T1000 (cell line): ENCODE measurements around the gene RHBDL2.
"Not testable (repeated sequence)": the region's sequence is repeated elsewhere in the genome, so short reads cannot be mapped to it uniquely, and the experiment has no call there.

ENCODE experiments used
- DNase-seq: peaks from one replicate; lab custom pipeline; 2025; ENCODE audit warnings: mixed read lengths; lab: John Stamatoyannopoulos, UW

Gene RHBDL2, protein sequence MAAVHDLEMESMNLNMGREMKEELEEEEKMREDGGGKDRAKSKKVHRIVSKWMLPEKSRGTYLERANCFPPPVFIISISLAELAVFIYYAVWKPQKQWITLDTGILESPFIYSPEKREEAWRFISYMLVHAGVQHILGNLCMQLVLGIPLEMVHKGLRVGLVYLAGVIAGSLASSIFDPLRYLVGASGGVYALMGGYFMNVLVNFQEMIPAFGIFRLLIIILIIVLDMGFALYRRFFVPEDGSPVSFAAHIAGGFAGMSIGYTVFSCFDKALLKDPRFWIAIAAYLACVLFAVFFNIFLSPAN

DNA sequence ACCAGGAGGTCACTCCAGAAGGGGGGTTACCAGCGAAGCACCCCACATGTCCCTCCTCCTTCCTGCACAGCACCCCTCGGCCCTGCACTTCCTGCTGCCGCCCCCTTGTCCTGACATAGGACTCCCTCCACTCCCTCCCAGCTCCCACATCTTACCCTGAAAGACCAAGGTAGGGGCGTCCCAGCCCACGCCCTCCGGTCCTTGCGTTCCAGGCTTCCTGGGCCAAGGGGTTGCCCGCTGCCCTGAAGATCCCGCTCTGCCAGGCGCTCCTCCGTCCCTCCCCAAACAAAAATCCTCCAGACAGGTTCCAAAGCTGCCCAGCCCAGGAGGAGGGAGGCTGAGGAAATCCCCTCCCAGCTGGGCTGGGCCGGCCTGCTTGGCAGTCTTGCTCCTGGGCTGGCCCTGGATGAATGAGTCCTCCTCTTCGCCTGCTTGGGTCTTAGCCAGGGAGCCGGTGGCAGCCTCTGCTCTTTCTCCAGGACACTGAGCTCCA is at the start of gene RHBDL2:
Gene RHBDL2, minus strand, starts transcription at position 304 of the 493 bp plus-strand sequence. CDS start 22,618 bp downstream, outside the sequence.
- no peak for DNase-seq

DNA sequence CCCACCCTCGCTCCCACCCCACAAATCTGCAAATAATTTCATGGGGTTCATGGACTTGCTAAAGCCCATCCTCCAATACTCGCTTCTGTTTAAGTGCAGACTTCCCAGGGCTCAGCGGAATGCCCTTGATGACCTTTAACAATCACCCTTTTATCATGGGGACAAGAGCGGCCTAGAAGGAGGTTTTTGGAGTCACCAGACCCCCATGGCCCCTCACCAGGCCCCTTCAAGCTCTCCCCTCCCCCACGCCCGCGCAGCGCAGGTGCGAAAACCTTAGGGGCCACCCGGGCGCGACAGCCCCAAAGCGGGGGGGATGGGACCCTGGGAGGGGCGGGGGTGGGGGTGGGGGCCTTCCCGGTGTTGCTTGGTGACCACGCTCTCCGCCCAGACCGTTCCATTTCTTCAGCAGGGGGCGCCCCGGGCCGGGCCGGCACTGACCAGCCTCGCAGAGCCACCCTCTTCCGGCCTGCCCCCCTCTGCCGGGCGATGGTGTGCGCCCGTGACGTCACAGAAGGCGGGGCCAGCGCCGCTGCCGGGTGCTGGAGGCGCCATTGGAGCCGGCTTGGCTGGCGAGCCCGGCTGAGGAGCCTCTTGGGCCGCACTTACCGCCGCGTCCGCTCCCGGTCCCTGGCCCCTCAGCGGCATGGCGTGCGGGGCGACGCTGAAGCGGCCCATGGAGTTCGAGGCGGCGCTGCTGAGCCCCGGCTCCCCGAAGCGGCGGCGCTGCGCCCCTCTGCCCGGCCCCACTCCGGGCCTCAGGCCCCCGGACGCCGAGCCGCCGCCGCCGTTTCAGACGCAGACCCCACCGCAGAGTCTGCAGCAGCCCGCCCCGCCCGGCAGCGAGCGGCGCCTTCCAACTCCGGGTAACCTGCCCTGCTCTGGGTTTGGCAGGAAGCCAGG is 49.4 kb upstream of the RHBDL2 start, which contains the start of gene AKIRIN1:
Gene AKIRIN1, plus strand, starts transcription at position 539 of the 900 bp plus-strand sequence. Its CDS starts 105 bp downstream, at position 644.
- peak; percentile 97 for DNase-seq

DNA sequence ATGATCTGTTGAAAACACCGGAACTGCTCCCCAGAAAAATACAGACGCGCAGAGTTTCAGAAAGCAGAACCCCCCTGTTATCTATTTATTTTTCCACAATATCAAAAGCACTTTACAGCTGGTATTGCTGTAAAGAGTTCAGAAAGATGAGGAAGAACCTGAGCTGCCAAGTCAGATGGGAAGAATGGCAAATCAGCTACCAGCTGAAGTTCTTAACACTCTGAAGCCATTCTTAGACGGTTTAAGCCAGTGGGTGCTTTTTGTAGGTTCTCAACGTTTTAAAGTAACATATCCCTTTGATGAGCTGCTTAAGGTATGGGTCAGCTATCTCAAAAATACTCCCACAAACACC is 48.7 kb upstream of the RHBDL2 start:
- DNase-seq = no peak

DNA sequence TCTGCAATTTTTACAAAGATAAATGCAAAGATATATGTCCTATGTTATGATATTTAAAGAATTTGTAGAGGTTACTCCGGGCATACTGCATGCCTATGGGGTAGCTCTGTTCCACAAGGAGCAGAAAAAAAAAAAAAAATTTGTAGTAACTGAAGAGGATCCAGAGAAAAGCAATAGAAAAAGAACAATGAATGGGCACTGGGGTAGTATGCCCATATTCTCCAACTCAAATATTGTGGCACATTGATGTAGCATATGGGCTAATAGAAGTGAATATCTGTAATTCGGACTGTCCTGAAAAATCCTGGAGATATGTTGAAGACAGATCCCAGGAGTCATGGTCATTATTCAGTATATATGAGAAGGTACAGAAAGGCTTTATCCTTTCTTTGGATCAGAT is 48.3 kb upstream of the RHBDL2 start:
- DNase-seq = no peak

DNA sequence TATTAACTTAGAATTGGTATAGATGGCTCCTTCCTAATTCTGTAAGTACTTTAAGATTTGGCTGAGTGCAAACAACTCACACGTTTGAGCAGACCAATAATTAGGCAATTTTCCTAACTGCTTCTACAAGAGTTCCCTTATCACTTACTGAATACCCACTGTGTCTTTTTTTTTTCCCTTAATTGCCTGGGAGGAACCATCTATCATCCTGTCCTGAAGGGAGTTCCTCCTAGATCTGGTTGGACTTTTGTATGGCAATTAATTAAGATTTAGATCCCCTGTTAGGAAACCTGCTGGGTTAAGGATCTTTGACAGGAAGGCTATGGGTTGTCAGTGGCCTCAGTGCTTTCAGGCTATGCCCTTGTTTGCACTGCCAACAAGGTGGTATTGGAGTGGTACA is 37.8 kb upstream of the RHBDL2 start:
- DNase-seq = not testable (repeated sequence)

DNA sequence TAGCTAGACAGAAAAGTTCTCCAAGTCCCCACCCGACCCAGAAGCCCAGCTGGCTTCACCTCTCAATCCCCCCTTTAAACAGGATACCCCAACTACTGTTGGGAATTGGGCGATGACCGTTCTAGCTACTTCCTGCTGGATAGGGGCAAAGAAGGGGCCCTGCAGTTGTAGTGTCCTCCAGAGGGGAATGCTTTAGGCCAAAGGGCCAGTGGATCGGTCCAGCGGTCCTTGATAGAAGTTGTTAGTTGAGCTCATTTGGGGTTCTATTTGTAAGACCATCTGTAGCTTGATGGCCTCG is 36.6 kb upstream of the RHBDL2 start:
- not testable (repeated sequence) for DNase-seq

DNA sequence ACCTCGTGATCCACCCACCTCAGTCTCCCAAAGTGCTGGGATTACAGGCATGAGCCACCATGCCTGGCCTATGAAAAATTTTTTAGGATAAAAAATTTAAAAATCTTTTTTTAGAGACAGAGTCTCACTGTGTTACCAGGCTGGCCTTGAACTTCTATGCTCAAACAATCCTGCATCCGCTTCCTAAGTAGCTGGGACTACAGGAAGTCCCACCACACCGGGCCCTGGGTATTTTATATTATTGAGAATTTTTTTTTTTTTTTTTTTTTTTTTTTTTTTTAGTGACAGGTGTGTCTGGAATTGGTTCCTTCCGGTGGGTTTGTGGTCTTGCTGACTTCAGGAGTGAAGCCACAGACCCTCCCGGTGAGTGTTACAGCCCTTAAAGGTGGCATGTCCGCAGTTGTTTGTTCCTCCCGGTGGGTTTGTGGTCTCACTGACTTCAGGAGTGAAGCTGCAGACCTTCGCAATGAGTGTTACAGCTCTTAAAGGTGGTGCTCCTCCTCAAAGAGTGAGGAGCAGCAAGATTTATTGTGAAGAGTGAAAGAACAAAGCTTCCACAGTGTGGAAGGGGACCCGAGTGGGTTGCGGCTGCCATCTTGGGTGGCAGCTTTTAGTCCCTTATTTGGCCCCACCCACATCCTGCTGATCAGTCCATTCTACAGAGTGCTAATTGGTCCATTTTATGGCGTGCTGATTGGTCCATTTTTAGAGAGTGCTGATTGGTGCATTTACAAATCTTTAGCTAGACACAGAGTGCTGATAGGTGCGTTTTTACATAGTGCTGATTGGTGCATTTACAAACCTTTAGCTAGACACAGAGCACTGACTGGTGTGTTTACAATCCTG is 36.0 kb upstream of the RHBDL2 start:
- DNase-seq = not testable (repeated sequence)

DNA sequence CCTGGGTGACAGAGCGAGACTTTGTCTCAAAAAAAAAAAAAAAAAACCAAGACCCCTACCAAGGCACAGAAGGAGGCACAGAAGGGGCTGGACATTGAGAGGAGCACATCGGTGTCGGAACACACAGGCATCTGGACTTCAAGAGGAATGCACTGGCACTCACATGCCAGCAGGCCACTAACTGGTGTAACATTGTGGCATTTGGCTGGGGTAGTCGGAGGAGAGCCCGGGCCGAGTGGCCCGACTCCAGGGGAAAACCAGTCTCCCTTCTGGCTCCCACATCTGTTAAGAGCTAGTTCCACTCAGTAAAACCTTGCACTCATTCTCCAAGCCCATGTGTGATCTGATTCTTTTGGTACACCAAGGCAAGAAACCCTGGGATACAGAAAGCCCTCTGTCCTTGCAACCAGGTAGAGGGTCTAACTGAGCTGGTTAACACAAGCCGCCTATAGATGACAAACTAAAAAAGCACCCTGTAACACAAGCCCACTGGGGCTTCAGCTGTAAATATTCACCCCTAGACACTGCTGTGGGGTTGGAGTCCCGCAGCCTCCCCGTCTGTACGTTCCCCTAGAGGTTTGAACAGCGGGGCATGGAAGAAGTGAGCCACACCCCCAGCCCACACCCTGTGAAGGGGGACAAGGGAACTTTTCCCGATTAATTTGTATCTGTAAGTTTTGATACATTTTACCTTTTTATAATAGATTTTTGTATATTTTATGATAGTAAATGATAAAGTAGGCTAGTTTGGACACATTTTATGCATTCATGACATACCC is 32.2 kb upstream of the RHBDL2 start:
- DNase-seq = no peak

DNA sequence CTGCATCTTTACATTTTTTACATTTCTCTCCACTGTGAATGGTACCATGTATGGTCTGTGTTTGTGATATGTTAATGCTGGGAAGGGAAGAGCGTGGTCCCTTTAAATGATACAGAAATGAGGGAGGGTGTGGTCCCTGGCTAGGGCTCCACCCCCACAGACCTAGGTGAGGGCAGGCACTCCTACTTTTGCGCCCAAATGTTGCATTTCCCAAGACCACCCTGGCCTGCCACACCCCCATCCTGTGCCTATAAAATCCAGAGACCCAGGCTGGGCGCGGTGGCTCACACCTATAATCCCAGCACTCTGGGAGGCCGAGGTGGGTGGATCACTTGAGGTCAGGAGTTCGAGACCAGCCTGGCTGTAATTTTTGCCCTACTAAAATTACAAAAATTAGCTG is 31.5 kb upstream of the RHBDL2 start:
- DNase-seq = not testable (repeated sequence)

DNA sequence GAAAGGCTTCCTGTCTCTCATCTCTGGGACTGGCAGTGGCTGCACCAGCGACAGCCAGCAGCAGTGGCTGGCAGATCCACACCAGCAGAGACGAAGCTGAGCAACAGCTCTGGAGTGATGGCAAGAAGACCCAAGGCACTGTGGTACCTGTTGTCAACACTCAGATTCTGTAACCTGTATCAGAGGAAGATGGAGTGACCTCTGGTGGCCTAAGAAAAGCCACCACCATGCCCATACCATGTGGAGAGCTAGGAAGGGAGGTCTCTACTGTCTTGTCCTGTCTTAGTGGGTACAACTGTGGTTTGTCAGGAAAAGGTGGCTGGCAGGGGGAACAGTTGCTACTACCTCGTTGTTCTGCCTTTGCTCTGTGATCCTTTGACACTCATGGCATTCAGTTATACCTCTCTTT is 22.5 kb upstream of the RHBDL2 start:
- no peak for DNase-seq

DNA sequence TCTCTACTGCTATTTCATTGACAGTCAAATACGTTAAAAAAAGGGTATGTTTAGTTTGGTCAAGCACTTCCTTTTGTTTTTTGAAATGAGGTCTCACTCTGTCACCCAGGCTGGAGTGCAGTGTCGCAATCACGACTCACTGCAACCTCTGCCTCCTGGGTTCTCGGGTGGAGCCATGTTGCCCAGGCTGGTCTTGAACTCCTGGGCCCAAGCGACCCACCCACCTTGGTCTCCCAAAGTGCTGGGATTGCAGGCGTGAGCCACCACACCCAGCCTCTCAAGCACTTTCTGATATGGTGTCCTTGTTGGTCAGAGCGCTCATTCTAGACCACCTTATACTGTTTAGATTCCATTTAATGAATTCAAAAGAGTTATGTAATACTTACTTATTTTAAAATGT is 20.9 kb upstream of the RHBDL2 start:
- no peak for DNase-seq

DNA sequence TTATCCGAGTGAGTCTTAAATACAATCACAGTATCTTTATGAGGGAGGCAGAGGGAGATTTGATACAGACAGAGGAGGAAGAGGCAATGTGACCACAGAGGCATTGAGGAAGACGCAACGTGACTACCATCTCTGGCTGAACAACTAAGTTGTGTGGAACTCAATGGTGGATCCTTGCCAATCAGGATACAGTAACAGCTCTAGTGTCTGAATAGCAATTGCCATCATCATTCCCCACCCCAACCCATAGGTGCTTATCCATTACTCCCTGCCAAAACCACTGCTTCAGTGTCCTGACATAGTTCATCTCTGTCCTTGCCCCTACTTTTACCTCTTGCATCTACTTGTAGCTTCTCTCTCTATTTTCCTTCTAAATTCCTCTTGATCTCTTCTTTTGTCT is 20.5 kb upstream of the RHBDL2 start:
- no peak for DNase-seq

DNA sequence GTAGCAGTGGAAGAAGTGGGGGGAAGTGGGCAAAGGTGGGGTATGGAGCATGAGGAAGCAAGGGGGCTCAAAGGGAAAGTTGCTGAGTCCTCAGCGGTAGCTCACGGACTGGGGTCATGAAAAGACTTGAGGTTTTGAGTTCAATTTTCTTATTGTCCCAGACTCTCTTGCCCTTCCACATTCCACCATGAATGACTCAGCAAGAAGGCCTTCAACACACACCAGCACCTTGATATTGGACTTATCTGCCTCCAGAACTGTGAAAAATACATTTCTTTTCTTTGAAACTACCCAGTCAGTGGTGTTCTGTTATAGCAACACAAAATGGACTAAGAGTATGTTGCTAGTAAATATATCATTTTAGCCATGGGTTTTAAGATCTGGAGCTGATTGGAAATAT is 17.3 kb upstream of the RHBDL2 start:
- no peak for DNase-seq

DNA sequence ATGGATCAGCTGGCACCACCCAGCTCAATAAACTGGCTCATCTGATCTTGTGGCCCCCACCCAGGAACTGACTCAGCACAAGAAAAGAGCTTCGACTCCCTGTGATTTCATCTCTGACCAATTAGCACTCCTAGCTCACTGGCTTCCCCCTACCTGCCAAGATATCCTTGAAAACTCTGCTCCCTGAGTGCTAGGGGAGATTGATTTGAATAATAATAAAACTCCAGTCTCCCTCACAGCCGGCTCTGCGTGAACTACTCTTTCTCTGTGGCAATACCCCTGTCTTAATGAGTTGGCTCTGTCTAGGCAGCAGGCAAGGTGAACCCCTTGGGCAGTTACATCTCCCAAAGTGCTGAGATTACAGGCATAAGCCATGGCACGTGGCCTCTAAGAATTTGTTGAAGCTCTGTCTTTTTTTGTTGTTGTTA is 11.8 kb upstream of the RHBDL2 start:
- DNase-seq = no peak

DNA sequence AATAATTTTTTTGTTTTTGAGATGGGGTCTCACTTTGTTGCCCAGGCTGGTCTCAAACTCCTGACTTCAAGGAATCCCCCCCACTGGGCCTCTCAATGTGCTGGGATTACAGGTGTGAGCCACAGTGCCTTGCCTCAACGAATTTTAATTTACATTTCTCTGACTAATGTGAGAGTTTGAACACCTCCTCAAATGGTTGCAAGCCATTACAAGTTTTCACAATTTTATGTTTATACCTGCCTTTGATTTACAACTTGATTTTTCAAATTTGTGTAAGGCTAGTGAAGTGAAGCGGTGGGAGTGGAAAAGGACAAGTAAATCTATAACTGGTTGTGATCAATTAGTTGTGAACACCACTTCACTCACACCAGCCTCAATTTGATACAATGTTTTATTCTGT is 8.9 kb upstream of the RHBDL2 start:
- no peak for DNase-seq

DNA sequence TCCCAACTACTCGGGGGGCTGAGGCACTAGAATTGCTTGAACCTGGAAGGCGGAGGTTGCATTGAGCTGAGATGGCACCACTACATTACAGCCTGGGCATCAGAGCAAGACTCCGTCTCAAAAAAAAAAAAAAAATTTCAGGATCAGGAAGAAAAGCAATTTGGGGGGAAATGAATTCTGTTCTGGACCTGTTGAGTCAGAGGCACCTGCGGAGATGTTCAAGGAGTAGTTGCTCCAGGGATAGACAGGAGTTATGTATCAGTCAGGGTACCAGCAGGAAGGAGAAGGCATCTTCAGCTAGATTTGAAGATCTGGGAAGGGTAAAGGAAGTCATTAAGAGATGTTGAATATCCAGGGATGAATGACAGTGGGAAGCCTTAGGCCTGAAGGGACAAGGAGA is 2.9 kb upstream of the RHBDL2 start:
- no peak for DNase-seq

DNA sequence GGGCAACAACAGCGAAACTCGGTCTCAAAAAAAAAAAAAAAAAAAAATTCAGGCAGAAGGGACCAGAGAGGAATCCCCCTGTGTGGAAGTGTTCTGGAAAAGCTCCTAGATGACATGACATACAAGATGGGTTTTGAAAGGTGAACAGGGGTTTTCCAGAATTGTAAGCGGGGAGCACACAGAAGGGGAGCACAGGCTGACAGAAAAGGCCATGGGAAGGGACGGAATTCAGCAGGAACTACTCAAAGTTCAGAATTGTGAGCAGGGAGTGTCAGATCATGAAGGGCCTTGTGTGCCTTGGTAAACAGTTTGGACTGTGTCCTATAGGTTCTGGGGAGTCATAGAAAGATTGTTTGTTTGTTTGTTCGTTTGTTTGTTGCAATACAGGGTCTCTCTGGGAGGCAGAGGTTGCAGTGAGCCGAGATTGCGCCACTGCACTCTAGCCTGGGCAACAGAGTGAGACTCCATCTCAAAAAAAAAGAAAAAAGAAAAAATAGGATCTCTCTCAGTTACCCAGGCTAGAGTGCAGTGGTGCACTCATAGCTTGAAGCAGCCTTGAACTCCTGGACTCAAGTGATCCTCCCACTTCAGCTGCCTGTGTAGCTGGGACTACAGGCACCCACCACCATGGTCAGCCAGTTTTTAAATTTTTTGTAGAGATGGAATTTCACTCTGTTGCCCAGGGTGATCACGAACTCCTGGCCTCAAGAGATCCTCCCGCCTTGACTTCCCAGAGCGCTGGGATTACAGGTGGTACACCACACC is 1.2 kb upstream of the RHBDL2 start:
- DNase-seq = no peak

DNA sequence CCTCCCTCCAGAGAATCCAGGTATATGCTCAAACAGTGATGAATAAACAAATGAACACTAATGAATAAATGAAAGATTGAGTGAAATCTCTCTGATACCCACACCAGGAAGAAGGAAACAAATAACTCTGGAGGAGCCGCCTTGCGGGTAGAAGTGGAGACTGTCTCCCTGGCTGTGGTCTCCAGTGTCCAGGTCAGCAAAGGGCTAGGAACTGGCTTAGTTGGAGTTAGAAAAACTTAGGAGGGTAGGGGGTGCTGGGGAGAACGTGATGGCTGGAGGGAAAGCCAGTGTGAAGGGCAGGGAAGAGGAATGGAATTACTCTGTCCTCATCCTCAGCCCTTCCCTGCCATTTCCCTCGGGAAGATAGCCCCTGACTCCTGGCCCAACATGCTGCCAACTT is 537 bp downstream of the RHBDL2 start:
- no peak for DNase-seq

DNA sequence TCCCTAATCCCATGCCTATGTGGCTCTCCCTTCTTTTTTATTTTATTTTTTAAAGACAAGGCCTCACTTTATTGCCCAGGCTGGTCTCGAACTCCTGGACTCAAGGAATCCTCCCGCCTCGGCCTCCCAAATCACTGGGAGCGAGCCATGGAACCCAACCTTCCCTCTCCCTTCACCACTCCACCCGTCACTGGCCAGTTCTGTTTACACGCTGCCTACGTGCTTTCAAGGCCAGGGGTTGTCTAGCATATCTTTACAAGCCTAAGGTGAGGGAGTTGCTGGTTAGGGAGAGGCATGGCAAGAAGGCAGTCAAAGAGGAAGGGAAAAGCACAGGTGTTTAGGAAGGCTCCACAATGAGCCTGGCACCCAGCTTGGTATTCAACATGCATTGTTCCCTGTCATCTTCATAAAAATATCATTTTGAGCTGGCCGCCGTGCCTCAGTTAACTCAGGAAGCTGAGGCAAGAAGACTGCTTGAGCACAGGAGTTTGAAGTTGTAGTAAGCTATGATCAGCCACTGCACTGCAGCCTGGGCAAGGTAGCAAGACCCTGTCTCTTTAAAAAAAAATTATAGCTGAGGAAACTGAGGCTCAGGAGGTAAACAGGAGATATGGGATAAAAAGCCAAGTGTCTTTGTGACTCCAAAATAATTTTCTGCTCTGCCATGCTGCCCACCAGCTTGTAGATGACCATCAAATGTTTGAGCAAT is 1.1 kb downstream of the RHBDL2 start:
- DNase-seq = no peak

DNA sequence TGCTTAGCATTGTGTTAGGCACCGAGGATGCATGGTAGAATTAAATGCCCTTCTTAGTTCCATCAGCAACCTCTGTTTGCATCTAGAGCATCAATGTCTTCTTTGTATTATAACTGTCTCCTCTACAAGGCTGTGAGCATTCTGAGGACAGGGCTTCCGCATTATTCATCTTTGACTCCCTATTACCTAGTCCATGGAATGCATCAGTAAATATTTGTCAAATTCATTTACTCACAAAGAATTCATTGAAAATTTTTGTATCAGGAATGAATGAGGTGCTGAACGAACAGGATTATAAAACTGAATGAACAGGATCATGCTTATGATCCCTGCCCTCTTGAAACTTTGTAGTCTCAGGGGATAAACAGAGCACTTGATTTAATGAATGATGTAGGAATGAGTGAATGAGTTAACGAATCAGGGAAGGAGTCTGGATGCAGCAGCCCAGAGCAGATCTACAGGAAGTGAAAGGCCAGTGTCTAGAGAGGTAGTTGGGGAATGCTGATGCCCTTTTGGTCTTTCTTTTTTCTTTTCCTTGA is 2.8 kb downstream of the RHBDL2 start:
- DNase-seq = no peak
